GM10847 (cell line): Measurements from ENCODE around the gene PRPS2.

Experiments
- POLR2A ChIP-seq: IDR thresholded peaks from 2 replicates; pipeline ENCODE4 v1.6.1; 2011; ENCODE audit not compliant: insufficient read length; ENCODE audit errors: extremely low read depth

PRPS2 gene

GRCh38 chrX:12866451-12867377 is 75.5 kb downstream of the PRPS2 start, which contains the start of gene TLR7:
Gene TLR7, plus strand, starts transcription at chrX:12867072. Its CDS starts 507 bp downstream, at chrX:12867579.
- no peak for TF ChIP-seq POLR2A

- no peak for TF ChIP-seq POLR2A
Measured at GRCh38 chrX:12867685-12868084, 76.5 kb downstream of the PRPS2 start.

GRCh38 chrX:12868747-12869146 is 77.5 kb downstream of the PRPS2 start:
- TF ChIP-seq POLR2A: no peak

- no peak for TF ChIP-seq POLR2A
Measured at GRCh38 chrX:12871257-12871656, 80.0 kb downstream of the PRPS2 start.

GRCh38 chrX:12872741-12873140 is 81.5 kb downstream of the PRPS2 start:
- TF ChIP-seq POLR2A: no peak
